ENCODE measurements around the gene NLRP9.

The NLRP9 gene

DNA sequence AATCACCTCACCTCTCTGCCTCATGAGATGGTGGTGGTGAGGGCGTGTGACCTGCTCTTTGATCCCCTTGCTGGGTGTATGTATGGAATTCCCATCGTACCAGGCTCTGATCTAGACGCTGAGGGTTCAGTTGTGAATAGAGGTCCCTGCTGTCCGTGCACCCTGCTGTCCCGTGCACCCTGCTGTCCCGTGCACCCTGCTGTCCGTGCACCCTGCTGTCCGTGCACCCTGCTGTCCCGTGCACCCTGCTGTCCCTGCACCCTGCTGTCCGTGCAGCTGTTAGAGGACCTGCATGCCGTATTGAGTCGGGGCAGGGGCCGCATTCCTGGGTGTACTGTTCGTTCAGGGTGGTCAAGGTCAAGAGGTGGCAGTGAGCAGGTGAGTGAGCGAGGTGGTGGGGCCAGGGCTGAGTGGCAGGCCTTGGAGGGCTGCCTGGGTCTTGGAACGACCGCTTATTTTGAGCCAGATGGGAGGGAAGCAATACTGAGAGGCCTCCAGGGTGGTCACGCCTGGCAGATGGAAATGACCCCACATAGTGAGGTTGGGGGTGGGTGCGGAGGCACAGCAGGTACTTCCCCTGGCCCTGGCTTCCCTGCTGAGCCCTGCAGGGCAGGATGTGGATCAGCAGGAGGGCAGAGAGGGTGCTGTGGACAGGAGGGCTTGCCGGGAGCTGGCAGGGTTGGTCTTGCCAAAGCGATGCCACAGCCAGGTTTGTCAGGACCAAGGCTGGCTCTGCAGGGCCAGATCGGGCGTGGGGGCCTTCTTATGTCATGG, 67.7 kb downstream of the NLRP9 start:
- DNase-seq, result no peak

GRCh38 chr19:55669418-55670279, 68.6 kb downstream of the NLRP9 start:
- no peak for DNase-seq

DNA sequence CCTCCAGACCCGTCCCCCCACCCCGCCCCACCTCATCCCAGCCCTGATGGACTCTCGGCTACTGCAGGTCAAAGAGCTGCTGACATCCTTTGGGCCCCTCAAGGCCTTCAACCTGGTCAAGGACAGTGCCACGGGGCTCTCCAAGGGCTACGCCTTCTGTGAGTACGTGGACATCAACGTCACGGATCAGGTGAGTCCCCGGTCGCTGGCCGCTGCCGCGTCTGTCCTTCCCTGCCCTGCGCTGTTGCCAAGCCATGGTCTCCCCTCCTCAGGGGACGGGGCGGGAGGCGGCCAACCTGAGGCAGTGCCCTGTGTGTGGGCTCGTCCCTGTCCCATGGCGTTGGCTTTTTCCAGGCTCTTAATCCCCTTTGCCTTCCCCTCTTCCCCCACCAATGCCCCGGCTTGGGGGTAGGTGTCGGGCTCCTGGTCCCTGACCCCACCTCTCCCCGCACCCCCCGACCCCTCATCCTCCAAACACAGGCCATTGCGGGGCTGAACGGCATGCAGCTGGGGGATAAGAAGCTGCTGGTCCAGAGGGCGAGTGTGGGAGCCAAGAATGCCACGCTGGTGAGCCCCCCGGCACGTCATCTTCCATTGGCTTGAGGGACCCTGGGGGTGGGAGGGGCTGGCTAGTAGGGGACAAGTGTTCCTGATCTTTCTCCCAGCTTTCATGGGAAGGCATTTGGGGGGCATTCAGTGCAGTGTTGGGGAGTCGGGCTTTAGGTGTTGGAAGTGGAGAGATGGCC, 69.4 kb downstream of the NLRP9 start:
- DNase-seq, result no peak

DNA sequence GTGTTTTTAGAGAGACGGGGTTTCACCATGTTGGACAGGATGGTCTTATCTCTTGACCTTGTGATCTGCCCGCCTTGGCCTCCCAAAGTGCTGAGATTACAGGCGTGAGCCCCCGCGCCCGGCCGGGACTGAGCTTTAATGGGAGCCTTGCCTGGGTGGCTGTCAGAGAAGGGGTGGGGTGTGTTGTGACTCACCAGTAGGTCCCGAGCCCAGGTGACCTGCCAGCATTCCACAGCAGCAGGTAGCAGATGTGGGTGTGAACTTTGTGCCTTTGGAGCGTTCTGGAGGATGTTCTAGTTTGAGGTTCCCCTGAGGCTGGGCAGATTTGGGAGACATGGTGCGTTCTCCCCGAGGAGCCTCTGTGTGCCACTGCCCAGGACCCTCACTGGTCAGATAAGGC, 70.2 kb downstream of the NLRP9 start:
- no peak for DNase-seq

DNA sequence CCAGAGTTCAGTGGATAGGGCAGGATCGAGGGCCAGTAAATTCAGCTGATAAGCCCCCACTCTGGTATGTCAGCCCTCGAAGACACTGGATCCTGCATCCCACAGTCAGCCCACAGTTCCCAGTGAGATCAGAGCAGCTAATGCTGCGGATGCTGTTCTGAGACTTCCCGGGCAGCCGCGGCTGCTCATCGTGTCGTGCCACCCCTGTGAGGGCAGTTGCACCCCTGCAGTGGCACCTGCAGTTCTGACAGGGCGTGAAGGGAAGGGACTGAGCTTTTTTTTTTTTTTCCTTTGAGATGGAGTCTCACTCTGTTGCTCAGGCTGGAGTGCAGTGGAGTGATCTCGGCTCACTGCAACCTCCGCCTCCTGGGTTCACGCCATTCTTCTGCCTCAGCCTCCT, 70.7 kb downstream of the NLRP9 start:
- DNase-seq, result no peak

DNA sequence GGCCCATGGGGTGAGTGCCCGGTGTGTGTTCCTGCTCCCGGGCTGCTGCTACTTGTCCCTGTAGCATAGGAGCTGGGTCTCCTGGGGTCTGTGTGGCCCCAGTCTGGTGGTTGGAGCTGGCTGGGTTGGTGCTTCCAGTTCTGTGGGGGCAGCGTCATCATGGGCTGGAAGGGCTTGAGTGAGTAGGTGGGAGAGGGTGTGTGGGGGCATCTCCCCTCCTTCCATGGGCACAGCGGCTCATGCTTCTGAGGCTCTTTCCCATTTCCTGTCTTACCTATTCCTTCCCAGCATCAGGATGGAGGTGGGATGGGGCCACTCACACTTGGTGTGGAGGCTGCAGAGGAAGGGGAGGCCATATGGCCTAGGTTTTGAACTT, 71.2 kb downstream of the NLRP9 start:
- DNase-seq, result no peak

DNA sequence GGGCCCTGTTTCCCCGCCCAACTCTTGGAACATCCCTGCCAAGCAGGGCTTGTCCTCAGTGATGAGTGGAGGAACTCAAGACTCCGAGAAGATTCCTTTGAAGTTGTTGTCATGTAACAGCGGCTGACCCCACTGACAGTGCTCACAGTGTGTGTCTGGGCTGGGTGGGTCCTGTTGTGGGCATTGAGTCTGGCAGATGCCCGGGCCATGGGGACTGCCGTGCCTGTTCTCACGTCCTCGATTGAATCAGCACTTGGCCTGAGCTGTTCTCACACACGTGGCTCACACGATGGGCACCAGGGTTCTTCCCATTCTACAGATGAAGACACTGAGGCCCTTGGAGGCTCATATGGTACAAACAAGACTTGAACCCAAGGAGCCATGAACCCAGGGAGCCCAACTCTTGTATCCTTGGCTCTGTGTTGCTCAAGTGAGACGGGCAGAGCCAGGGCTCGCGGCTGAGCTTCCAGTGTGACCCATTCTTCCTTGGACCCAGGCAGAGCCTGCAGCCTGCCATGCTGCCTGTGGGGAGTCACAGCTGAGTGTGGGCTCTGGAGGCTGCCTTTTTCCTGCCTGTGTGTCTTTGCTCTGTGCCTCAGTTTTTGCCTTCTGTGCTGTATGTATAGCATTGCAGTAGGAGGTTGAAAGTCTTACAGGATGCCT, 71.7 kb downstream of the NLRP9 start:
- no peak for DNase-seq

DNA sequence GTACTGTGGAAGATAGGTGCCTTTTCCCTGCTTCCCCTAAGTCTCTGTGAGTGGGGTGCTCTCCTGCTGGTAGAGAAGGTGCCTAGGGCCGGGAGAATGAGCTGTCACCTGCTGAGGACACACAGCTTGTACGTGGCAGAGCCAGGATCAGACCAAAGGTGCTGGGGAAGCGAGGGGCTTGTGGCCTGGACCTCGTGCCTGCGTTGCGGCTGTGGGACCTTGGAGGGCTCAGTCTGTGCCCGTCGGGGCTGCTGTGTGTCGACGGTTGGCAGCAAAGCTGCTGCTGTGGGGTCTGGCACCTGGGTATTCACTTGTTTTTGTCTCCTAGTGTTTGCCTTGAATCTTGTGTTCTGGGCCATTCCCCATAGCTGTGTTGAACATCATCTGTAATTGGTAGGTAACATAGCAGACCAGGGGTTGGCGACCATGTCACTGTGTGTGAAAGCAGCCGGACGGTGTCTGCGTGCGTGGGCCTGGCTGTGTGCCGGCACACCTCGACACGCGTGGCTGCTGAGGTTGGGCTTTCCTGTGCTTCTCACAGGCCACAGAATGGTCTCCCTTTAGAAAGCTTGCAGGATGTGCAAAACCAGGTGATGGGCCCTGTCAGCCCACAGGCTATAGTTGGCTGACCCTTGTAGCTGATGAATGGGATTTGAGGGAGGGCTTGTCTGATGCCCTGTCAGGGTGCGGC, 74.2 kb downstream of the NLRP9 start:
- DNase-seq, result no peak

DNA sequence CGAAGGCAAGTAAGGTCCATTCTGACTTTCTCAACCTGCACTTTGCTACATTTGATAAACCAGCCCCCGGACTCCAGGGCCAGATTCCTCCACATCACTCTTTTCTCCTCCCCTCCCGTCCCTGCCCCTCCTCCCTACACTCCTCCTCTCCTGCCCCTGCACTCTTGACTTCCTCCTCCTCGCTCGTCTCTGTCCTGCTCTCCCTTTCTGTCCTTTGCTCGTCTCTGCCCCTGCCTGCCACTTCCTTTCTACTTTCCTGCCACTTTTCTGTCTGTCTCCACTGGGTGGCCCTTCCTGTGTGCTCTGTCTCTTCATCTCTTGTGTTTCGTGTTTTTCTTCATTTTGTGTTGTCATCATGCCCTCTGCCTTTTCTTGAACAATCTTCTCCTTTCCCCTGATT, 76.4 kb downstream of the NLRP9 start:
- DNase-seq, result no peak

GRCh38 chr19:55660991-55661390, 77.2 kb downstream of the NLRP9 start:
- DNase-seq, result no peak

DNA sequence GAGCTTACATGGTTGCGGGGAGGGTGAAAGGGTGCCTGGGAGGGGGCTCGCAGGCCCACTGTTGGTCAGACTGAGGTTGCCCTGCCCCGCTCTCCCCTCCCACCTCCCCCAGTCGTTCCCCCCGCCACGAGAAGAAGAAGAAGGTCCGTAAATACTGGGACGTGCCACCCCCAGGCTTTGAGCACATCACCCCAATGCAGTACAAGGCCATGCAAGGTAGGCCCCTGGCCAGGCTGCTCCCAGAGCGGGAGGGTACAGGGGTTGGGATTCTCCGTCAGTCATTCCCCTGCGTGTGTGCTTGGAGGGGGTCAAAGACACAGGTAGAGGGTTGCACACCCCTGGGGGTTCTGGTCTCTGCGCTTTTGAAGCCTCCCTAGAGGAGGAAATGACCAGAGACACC, 77.8 kb downstream of the NLRP9 start:
- no peak for DNase-seq

GRCh38 chr19:55659822-55660221, 78.4 kb downstream of the NLRP9 start:
- DNase-seq, result no peak

DNA sequence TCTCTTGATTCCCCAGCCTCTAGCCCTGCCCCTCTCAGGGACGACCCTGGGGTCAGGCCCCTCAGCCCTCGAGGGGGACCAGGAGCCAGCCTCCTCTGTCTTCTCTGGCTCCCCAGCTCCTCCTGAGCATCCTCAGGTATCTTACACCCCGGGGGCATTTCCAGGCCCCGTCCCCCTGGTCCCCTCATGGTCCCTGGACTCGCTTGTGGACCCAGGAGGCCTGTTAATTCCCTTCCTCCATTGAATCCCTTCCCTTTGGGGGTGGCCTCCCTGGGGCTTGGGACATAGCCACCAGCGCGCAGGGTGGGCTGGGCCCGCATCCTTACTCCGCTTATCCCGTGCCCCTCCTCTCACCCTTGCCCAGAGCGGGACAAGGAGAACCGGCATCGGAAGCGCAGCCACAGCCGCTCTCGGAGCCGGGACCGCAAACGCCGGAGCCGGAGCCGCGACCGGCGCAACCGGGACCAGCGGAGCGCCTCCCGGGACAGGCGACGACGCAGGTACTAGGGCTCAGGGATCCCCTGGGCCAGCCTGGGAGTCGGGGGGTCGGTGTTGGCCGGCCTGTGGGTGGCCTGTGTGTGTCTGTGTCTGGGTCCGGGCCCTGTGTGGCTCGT, 79.2 kb downstream of the NLRP9 start:
- no peak for DNase-seq

Data from NCI-H446 treated with DMSO at 0.1 percent for 48 hours (cell line).